ENCODE measurements around the gene UBE2V1. TPM values are rescaled to one million over a fixed set of nuclear protein-coding genes. Genes with fewer than 3 reads are reported as not detected.
"Not testable (repeated sequence)": the region's sequence is repeated elsewhere in the genome, so short reads cannot be mapped to it uniquely, and the experiment has no call there.

The UBE2V1 gene
- total RNA-seq, 2 experiments from 2014 or later = 115 to 140 TPM

- peaks cover 41% of the 10 kb centered on the region for H3K4me1 Mint-ChIP-seq (ENCODE audit: low read depth)
- peak overlapping the region; percentile 74 for H3K4me3 Mint-ChIP-seq
- no peaks in the 10 kb centered on the region for H3K27me3 Mint-ChIP-seq
- no peaks in the 10 kb centered on the region for H3K9me3 ChIP-seq (ENCODE audit: control insufficient read depth in 1 of 2, insufficient read depth in 1 of 2, low read length in 2 of 2)
- H3K36me3 Mint-ChIP-seq (ENCODE audit: low read depth) = peaks cover 58% of the 10 kb centered on the region
- peak; percentile 82 for TF ChIP-seq CTCF (IDR thresholded peaks at IDR 0.05)
- peak in 12 of 14 experiments; percentile 5 to 76 (median 24) for DNase-seq
- H3K27me3 ChIP-seq (ENCODE audit: control insufficient read depth in 1 of 2, insufficient read depth in 2 of 2, low read length in 2 of 2) = no peaks in the 10 kb centered on the region
- peaks cover 45% of the 10 kb centered on the region for H3K36me3 ChIP-seq (ENCODE audit: insufficient read depth, low read length)
- intact Hi-C loops (cut with DNase I, micrococcal nuclease) = loop anchor here (1.0 to 5.0 kb wide), 2 partner anchors 103 kb away; partner anchors contain the start of gene SNAI1 (in 2 of the 2)
- ChIA-PET CTCF (interaction anchor here (0.8 to 2.3 kb wide), 12 partner anchors 9 to 148 kb away, joined by 3 to 9 read pairs (median 3); no protein-coding TSS in a partner anchor), POLR2A (interaction anchor here (0.6 to 1.7 kb wide), 5 partner anchors 14 to 104 kb away, joined by 3 to 5 read pairs (median 3); partner anchors contain the start of genes PEDS1 and UBE2V1)
- H3K9me3 Mint-ChIP-seq = no peaks in the 10 kb centered on the region
- peak; percentile 82 for ATAC-seq (ENCODE audit: poor library complexity)
- H3K27ac Mint-ChIP-seq = peak overlapping the region; percentile 64
- no peak overlapping the region for H3K27ac ChIP-seq (ENCODE audit: low read depth in 1 of 2, low read length in 2 of 2)
- peaks cover 12% of the 10 kb centered on the region for H3K4me1 ChIP-seq (ENCODE audit: insufficient read depth, low read length)
- peak overlapping the region; percentile 39 for H3K4me3 ChIP-seq (ENCODE audit: low read length)
Observed at GRCh38 chr20:50085481-50086365, 27.2 kb downstream of the UBE2V1 start.

GRCh38 chr20:50085146-50085480 is 27.8 kb downstream of the UBE2V1 start:
- Mint-ChIP-seq H3K4me1 (ENCODE audit: low read depth) (peaks cover 35% of the 10 kb centered on the region), H3K4me3 (peak overlapping the region; percentile 74), H3K36me3 (ENCODE audit: low read depth) (peaks cover 52% of the 10 kb centered on the region), H3K27me3 (no peaks in the 10 kb centered on the region), H3K9me3 (no peaks in the 10 kb centered on the region), H3K27ac (peak overlapping the region; percentile 64)
- peaks cover 12% of the 10 kb centered on the region for H3K4me1 ChIP-seq (ENCODE audit: insufficient read depth, low read length)
- intact Hi-C loops (cut with DNase I, micrococcal nuclease) = loop anchor here (1.0 to 5.0 kb wide), 2 partner anchors 103 kb away; partner anchors contain the start of gene SNAI1 (in 2 of the 2)
- no peak overlapping the region for H3K27ac ChIP-seq (ENCODE audit: low read depth in 1 of 2, low read length in 2 of 2)
- H3K27me3 ChIP-seq (ENCODE audit: control insufficient read depth in 1 of 2, insufficient read depth in 2 of 2, low read length in 2 of 2) = no peaks in the 10 kb centered on the region
- no peak for TF ChIP-seq CTCF (IDR thresholded peaks at IDR 0.05)
- POLR2A ChIA-PET = interaction anchor here (0.8 to 0.9 kb wide), 2 partner anchors 15 to 106 kb away, joined by 3 to 4 read pairs; no protein-coding TSS in a partner anchor
- H3K36me3 ChIP-seq (ENCODE audit: insufficient read depth, low read length) = peaks cover 45% of the 10 kb centered on the region
- DNase-seq = no peak
- CTCF ChIA-PET = interaction anchor here (0.5 to 2.3 kb wide), 7 partner anchors 13 to 106 kb away, joined by 3 to 9 read pairs (median 4); no protein-coding TSS in a partner anchor
- no peaks in the 10 kb centered on the region for H3K9me3 ChIP-seq (ENCODE audit: control insufficient read depth in 1 of 2, insufficient read depth in 1 of 2, low read length in 2 of 2)
- no peak overlapping the region for H3K4me3 ChIP-seq (ENCODE audit: low read length)
- no peak for ATAC-seq (ENCODE audit: poor library complexity)

GRCh38 chr20:50083034-50083433 is 29.9 kb downstream of the UBE2V1 start:
- peaks cover 12% of the 10 kb centered on the region for H3K4me1 ChIP-seq (ENCODE audit: insufficient read depth, low read length)
- ChIA-PET POLR2A (interaction anchor here (1.1 to 1.9 kb wide), 2 partner anchors 12 to 29 kb away, joined by 4 to 7 read pairs; partner anchors contain the start of gene UBE2V1), CTCF (interaction anchor here (1.5 to 2.0 kb wide), 2 partner anchors 12 to 104 kb away, joined by 6 to 13 read pairs; no protein-coding TSS in a partner anchor)
- ATAC-seq (ENCODE audit: poor library complexity) (no peak), DNase-seq (peak in 1 of 14 experiments; percentile 25)
- Mint-ChIP-seq H3K4me1 (ENCODE audit: low read depth) (peaks cover 25% of the 10 kb centered on the region), H3K4me3 (no peak overlapping the region), H3K27me3 (no peaks in the 10 kb centered on the region), H3K36me3 (ENCODE audit: low read depth) (peaks cover 37% of the 10 kb centered on the region), H3K9me3 (no peaks in the 10 kb centered on the region), H3K27ac (no peak overlapping the region)
- TF ChIP-seq CTCF (IDR thresholded peaks at IDR 0.05) = no peak
- no peak overlapping the region for H3K27ac ChIP-seq (ENCODE audit: low read depth in 1 of 2, low read length in 2 of 2)
- intact Hi-C loops (cut with DNase I, micrococcal nuclease) = no loop called here
- H3K27me3 ChIP-seq (ENCODE audit: control insufficient read depth in 1 of 2, insufficient read depth in 2 of 2, low read length in 2 of 2) = no peaks in the 10 kb centered on the region
- no peak overlapping the region for H3K4me3 ChIP-seq (ENCODE audit: low read length)
- H3K36me3 ChIP-seq (ENCODE audit: insufficient read depth, low read length) = peaks cover 28% of the 10 kb centered on the region
- H3K9me3 ChIP-seq (ENCODE audit: control insufficient read depth in 1 of 2, insufficient read depth in 1 of 2, low read length in 2 of 2) = no peaks in the 10 kb centered on the region

- POLR2A ChIA-PET; H3K27ac ChIP-seq (ENCODE audit: low read depth in 1 of 2, low read length in 2 of 2); ATAC-seq (ENCODE audit: poor library complexity); H3K27me3 ChIP-seq (ENCODE audit: control insufficient read depth in 1 of 2, insufficient read depth in 2 of 2, low read length in 2 of 2); DNase-seq; H3K9me3 ChIP-seq (ENCODE audit: control insufficient read depth in 1 of 2, insufficient read depth in 1 of 2, low read length in 2 of 2); H3K9me3 Mint-ChIP-seq; H3K27ac Mint-ChIP-seq; H3K27me3 Mint-ChIP-seq; H3K4me3 Mint-ChIP-seq; intact Hi-C loops (cut with DNase I, micrococcal nuclease); H3K4me3 ChIP-seq (ENCODE audit: low read length): not testable (repeated sequence)
- CTCF ChIA-PET = interaction anchor here (0.9 to 2.0 kb wide), 2 partner anchors 11 kb away, joined by 3 to 13 read pairs; no protein-coding TSS in a partner anchor
- Mint-ChIP-seq H3K4me1 (ENCODE audit: low read depth) (peaks cover 25% of the 10 kb centered on the region), H3K36me3 (ENCODE audit: low read depth) (peaks cover 31% of the 10 kb centered on the region)
- Histone ChIP-seq H3K4me1 (ENCODE audit: insufficient read depth, low read length) (peaks cover 12% of the 10 kb centered on the region), H3K36me3 (ENCODE audit: insufficient read depth, low read length) (peaks cover 22% of the 10 kb centered on the region)
Observed at GRCh38 chr20:50082056-50082455, 30.9 kb downstream of the UBE2V1 start.

Data from CD4-positive, alpha-beta T cell (primary cell).